Peyer's patch (tissue), 4 donors: Measurements from ENCODE around the gene ELOVL5.

Experiments
- POLR2A ChIP-seq, 2 donors: fragments of 450-650 bp; IDR thresholded peaks; one replicate each; pipeline ENCODE4 v1.5.1; 2017; ENCODE audit warnings: antibody characterized with exemption in 2 of 2, mild to moderate bottlenecking in 2 of 2, moderate library complexity in 2 of 2
- TF ChIP-seq, protein P1 (sequence below), 6 experiments: fragments of 450-650 bp in 4 of 6; fragments of 200-600 bp in 2 of 6; sonication (generic) in 1 of 6; IDR thresholded peaks; one replicate each; pipeline ENCODE4 v1.5.1; 2017 to 2019; ENCODE audit warnings: antibody characterized with exemption in 6 of 6, mild to moderate bottlenecking in 3 of 6, moderate library complexity in 1 of 6

DNA sequence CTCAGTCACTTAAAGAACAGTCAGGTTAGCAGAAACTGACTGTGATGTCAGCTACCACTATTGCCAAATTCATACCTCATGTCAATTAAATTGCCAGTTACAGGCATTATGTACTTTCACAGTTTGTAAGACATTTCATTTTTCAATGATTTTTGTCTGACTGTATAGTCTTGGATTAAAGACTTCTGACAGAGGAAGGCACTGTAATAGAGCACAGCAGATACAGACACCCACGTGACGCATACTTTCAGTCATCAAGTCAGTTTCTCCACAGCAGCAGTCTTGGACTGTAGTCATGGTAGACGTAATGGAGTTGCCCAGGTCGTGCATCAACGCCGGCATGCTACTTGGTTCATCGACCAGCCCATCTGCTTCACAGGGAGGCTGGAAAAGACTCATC is 29.5 kb upstream of the ELOVL5 start:
- TF ChIP-seq, protein P1, sequence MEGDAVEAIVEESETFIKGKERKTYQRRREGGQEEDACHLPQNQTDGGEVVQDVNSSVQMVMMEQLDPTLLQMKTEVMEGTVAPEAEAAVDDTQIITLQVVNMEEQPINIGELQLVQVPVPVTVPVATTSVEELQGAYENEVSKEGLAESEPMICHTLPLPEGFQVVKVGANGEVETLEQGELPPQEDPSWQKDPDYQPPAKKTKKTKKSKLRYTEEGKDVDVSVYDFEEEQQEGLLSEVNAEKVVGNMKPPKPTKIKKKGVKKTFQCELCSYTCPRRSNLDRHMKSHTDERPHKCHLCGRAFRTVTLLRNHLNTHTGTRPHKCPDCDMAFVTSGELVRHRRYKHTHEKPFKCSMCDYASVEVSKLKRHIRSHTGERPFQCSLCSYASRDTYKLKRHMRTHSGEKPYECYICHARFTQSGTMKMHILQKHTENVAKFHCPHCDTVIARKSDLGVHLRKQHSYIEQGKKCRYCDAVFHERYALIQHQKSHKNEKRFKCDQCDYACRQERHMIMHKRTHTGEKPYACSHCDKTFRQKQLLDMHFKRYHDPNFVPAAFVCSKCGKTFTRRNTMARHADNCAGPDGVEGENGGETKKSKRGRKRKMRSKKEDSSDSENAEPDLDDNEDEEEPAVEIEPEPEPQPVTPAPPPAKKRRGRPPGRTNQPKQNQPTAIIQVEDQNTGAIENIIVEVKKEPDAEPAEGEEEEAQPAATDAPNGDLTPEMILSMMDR (IDR thresholded peaks at IDR 0.05): no peak
- no peak for TF ChIP-seq POLR2A (IDR thresholded peaks at IDR 0.05)
